Naive B cell (primary cell): ENCODE results near the gene DESI2. TPM values are rescaled to one million over a fixed set of nuclear protein-coding genes. Genes with fewer than 3 reads are reported as not detected.
"Not testable (repeated sequence)": the region's sequence is repeated elsewhere in the genome, so short reads cannot be mapped to it uniquely, and the experiment has no call there.

Source experiments
- ATAC-seq, 2 donors: fragments of 150-1000 bp; cut with Tn5 transposase; 2 replicates each; pipeline ENCODE4 v1.10.0; 2021; ENCODE audit warnings: low read depth in 2 of 2, mild to moderate bottlenecking in 2 of 2, moderate library complexity in 2 of 2
- DNase-seq: peaks from one replicate; pipeline ENCODE4 v3.0.0; 2022
- H3K27ac Mint-ChIP-seq, 6 donors: one replicate each; pipeline ENCODE4 v1.8.0; 2020 to 2022; ENCODE audit warnings: mild to moderate bottlenecking in 6 of 6, mixed read lengths in 6 of 6, moderate library complexity in 5 of 6, inconsistent platforms in 2 of 6
- H3K27me3 Mint-ChIP-seq, 3 donors: one replicate each; pipeline ENCODE4 v1.8.0; 2021 to 2022; ENCODE audit warnings: mixed read lengths in 3 of 3, mild to moderate bottlenecking in 1 of 3
- H3K36me3 Mint-ChIP-seq, 2 donors: one replicate each; pipeline ENCODE4 v1.8.0; 2020 to 2022; ENCODE audit warnings: mixed read lengths in 2 of 2, inconsistent platforms in 1 of 2, mild to moderate bottlenecking in 1 of 2
- H3K4me1 Mint-ChIP-seq, 3 donors: one replicate each; pipeline ENCODE4 v1.8.0; 2020 to 2022; ENCODE audit warnings: mixed read lengths in 3 of 3, inconsistent platforms in 1 of 3, mild to moderate bottlenecking in 1 of 3, moderate library complexity in 1 of 3
- H3K4me3 Mint-ChIP-seq, 8 donors: one replicate each; pipeline ENCODE4 v1.8.0; 2020 to 2022; ENCODE audit warnings: mild to moderate bottlenecking in 8 of 8, mixed read lengths in 8 of 8, moderate library complexity in 8 of 8, inconsistent platforms in 2 of 8
- H3K9me3 Mint-ChIP-seq, 7 donors: one replicate each; pipeline ENCODE4 v1.8.0; 2020 to 2022; ENCODE audit warnings: mixed read lengths in 7 of 7, mild to moderate bottlenecking in 5 of 7, inconsistent platforms in 2 of 7, moderate library complexity in 1 of 7
- polyA plus RNA-seq, 6 donors: library from polyadenylated mRNA; unstranded; fragments of 300-500 nt; fragmentation: Illumina TruSeq; gene quantifications; one replicate each; pipeline ENCODE4 v1.2.3, GENCODE V29; 2021; ENCODE audit warnings: low read depth in 6 of 6

DESI2 gene
- polyA plus RNA-seq, 6 donors from 2014 or later = 17.2 to 23.8 (median 19.0) TPM

DNA sequence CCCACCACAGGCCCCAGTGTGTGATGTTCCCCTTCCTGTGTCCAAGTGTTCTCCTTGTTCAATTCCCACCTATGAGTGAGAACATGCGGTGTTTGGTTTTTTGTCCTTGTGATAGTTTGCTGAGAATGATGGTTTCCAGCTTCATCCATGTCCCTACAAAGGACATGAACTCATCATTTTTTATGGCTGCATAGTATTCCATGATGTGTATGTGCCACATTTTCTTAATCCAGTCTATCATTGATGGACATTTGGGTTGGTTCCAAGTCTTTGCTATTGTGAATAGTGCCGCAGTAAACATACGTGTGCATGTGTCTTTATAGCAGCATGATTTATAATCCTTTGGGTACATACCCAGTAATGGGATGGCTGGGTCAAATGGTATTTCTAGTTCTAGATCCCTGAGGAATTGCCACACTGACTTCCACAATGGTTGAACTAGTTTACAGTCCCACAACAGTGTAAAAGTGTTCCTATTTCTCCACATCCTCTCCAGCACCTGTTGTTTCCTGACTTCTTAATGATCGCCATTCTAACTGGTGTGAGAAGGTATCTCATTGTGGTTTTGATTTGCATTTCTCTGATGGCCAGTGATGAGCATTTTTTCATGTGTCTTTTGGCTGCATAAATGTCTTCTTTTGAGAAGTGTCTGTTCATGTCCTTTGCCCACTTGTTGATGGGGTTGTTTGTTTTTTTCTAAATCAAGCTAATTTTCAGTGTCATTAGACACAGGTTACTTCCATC, 8.8 kb downstream of the DESI2 start:
- not testable (repeated sequence) for H3K9me3 Mint-ChIP-seq, H3K27me3 Mint-ChIP-seq, H3K4me3 Mint-ChIP-seq, H3K27ac Mint-ChIP-seq, DNase-seq, ATAC-seq
- Mint-ChIP-seq H3K36me3 (peaks cover 5 to 10% of the 10 kb centered on the region in 2 donors), H3K4me1 (peaks cover 16 to 37% (median 32%) of the 10 kb centered on the region in 3 donors)

DNA sequence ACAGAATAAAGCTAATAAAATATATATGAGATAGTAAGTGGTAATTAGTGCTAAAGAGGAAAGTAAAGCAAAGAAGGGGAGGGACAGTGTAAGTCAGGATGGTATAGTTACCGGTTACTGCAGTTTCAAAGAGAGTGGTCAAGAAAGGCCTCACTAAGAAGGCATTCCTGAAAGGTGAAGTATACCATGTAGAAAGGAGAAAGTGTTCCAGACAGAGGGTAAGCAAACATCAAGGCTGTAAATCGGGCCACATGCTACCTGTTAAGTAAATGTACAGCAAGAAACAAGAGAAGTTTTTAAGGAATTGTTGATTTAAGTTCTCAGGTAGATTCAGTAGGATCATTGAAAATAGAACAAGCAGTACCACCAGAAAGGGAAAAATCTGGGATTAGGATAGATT, 9.7 kb downstream of the DESI2 start:
- peak overlapping the region in 6 of 8 donors; percentile 2 to 85 (median 22) for H3K4me3 Mint-ChIP-seq
- peak overlapping the region in 4 of 6 donors; percentile 30 to 57 (median 54) for H3K27ac Mint-ChIP-seq
- no peak for DNase-seq

GRCh38 chr1:244664353-244664752, 11.4 kb downstream of the DESI2 start:
- Mint-ChIP-seq H3K36me3 (peaks cover 0 to 3% of the 10 kb centered on the region in 2 donors), H3K9me3 (no peaks in the 10 kb centered on the region), H3K4me1 (peaks cover 8 to 16% (median 15%) of the 10 kb centered on the region in 3 donors), H3K4me3 (peak overlapping the region in 2 of 8 donors; percentile 2 to 20), H3K27me3 (no peaks in the 10 kb centered on the region), H3K27ac (peak overlapping the region in 1 of 6 donors; percentile 31)
- no peak for DNase-seq
- ATAC-seq = no peak

More for the DNA sequence above, 9.7 kb downstream of the DESI2 start:
- peaks cover 3 to 5% of the 10 kb centered on the region in 2 donors for H3K36me3 Mint-ChIP-seq
- peaks cover 11 to 30% (median 27%) of the 10 kb centered on the region in 3 donors for H3K4me1 Mint-ChIP-seq
- H3K9me3 Mint-ChIP-seq = no peaks in the 10 kb centered on the region
- no peak for ATAC-seq
- H3K27me3 Mint-ChIP-seq = no peaks in the 10 kb centered on the region

DNA sequence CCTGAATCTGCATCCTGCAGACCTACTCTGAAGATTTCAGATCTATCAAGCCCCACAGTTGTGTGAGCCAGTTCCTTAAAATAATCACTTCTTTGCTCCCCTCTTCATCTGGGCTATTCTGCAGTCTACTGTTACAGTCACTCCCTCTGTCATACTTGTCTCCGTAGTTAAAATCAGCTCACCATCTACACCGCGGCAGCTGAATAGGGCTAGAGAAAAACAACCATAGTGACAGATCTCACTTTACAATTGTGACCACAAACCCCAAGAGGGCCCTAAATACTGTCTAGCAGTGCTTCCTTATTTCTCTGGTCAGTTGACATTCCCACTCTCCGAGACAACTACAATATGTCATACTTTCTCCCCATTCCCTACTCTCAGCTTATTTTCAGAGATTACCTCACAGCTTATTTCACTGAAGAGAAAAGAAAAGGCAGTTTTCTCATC, 12.9 kb downstream of the DESI2 start:
- Mint-ChIP-seq H3K27ac (no peak overlapping the region), H3K36me3 (no peaks in the 10 kb centered on the region), H3K27me3 (no peaks in the 10 kb centered on the region), H3K9me3 (no peaks in the 10 kb centered on the region), H3K4me1 (peaks cover 5 to 15% (median 13%) of the 10 kb centered on the region in 3 donors), H3K4me3 (no peak overlapping the region)
- ATAC-seq = peak; percentile 72 to 89
- DNase-seq = peak; percentile 35

DNA sequence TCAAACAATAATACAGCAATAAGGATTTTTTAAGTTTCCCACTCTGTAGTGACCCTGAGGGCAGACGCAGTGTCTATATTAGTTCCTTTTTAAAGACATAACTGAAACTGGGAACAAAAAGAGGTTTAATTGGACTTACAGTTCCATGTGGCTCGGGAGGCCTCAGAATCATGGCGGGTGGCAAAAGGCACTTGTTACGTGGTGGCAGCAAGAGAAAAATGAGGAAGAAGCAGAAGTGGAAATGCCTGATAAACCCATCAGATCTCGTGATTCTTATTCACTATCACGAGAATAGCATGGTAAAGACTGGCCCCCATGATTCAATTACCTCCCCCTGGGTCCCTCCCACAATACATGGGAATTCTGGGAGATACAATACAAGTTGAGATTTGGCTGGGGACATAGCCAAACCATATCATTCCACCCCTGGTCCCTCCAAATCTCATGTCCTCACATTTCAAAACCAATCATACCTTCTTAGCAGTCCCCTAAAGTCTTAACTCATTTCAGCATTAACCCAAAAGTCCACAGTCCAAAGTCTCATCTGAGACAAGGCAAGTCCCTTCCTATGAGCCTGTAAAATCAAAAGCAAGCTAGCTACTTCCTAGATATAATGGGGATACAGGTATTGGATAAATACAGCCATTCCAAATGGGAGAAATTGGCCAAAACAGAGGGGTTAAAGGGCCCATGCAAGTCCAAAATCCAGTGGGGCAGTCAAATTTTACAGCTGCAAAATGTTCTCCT, 13.9 kb downstream of the DESI2 start:
- H3K9me3 Mint-ChIP-seq, H3K27me3 Mint-ChIP-seq, ATAC-seq, H3K36me3 Mint-ChIP-seq, DNase-seq: not testable (repeated sequence)
- Mint-ChIP-seq H3K4me3 (peak overlapping the region in 1 of 8 donors; percentile 7), H3K27ac (peak overlapping the region in 2 of 6 donors; percentile 39 to 67), H3K4me1 (peaks cover 5 to 23% (median 13%) of the 10 kb centered on the region in 3 donors)

- Mint-ChIP-seq H3K4me1 (peaks cover 2 to 24% (median 9%) of the 10 kb centered on the region in 3 donors), H3K27me3 (no peaks in the 10 kb centered on the region), H3K4me3 (no peak overlapping the region), H3K9me3 (peaks cover 0 to 2% (median 0%) of the 10 kb centered on the region in 7 donors), H3K27ac (peak overlapping the region in 2 of 6 donors; percentile 4 to 9), H3K36me3 (no peaks in the 10 kb centered on the region)
- DNase-seq (no peak), ATAC-seq (no peak)
Measured at GRCh38 chr1:244667797-244668196, 14.9 kb downstream of the DESI2 start.

DNA sequence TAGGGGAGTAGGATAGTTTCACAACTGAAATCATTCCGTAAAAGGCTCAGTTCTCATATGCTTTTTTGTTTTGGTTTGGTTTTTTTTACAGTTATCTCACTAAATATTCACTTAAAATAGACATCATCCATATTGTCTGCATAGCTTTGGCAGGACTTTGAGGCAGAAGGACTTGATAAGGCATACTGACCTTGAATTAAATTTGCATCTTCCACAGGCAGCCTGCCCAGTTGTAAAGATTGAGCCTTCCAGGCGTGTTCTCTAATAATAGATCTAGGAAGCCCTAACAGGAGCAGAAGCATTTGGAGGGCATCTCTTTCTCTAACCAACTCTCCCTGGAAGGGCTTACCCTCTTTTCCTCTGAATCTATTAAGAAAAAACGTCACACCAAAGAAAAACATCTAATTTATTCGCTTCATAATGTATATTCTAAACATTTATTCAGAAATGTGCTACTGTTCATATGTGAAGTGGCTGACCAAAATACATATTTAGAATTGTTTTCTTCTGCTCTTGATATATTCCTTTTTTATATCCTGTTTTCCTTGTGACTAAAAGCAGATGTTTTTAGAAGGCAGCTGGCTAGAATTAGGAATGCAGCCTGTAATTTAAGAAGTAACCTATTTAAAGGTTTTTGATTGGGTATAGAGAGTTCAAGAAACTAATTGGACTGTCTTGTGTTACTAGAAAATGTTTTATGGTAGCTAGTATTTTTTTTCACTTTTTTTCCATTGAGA, 20.2 kb downstream of the DESI2 start:
- Mint-ChIP-seq H3K4me1 (peaks cover 7 to 24% (median 19%) of the 10 kb centered on the region in 3 donors), H3K27ac (peak overlapping the region in 4 of 6 donors; percentile 22 to 36 (median 22)), H3K4me3 (no peak overlapping the region), H3K27me3 (no peaks in the 10 kb centered on the region), H3K36me3 (peaks cover 0 to 5% of the 10 kb centered on the region in 2 donors), H3K9me3 (peaks cover 0 to 2% (median 0%) of the 10 kb centered on the region in 7 donors)
- DNase-seq (no peak), ATAC-seq (no peak)

DNA sequence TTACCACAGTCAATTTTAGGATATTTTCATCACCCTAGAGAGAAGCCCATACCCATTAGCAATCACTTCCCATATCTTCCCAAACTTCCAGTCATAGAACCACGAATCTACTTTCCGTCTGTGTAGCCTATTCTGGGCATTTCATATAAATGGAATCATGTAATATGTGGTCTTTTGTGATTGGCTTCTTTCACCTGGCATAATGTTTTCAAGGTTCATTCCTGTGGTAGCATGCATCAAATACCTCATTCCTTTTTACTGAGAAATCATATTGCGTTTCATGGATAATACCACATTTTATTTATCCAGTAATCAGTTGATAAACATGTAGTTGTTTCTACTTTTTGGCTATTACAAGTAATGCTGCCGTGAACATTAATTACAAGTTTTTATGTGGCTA, 21.5 kb downstream of the DESI2 start:
- no peak overlapping the region for H3K4me3 Mint-ChIP-seq
- H3K9me3 Mint-ChIP-seq = peaks cover 0 to 2% (median 0%) of the 10 kb centered on the region in 7 donors
- DNase-seq (no peak), ATAC-seq (no peak)
- peak overlapping the region in 2 of 6 donors; percentile 34 to 64 for H3K27ac Mint-ChIP-seq
- H3K4me1 Mint-ChIP-seq = peaks cover 7 to 24% (median 18%) of the 10 kb centered on the region in 3 donors
- peaks cover 0 to 5% of the 10 kb centered on the region in 2 donors for H3K36me3 Mint-ChIP-seq
- H3K27me3 Mint-ChIP-seq = no peaks in the 10 kb centered on the region

DNA sequence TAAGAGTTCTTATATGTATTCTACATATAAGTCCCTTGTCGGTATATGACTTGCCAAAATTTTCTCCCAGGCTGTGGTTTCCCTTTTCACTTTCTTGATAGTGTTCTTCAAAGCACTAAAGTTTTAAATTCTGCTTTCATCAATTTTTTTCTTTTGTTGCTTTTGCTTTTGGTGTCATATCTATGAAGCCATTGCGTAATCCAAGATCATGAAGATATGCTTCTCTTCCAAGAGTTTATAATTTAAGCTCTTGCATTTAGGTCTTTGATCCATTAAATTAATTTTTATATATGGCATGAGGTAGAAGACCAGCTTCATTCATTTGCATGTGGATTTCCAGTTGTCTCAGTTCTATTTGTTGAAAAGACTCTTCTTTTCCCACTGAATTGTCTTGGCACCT, 22.2 kb downstream of the DESI2 start:
- DNase-seq = no peak
- no peak for ATAC-seq

DNA sequence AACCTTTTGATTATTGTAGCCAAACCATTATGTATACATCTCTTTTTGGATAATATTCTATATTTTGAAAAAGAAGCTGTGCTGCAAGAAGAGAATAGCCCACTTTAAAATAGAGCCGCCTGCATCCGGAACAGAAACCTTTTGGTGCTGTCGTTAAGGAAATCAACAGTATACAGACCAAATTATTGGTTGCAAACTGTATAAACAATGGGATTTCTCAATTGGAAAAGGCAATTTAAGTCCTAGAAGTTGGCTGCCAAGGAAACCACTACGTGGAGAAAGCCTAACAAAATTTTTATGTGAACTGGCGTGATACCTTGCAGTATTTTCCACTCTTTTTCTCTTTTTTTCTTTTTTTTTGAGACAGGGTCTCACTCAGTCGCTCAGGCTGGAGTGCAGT, 25.8 kb downstream of the DESI2 start:
- peak overlapping the region in 1 of 6 donors; percentile 57 for H3K27ac Mint-ChIP-seq
- H3K4me1 Mint-ChIP-seq = peaks cover 16 to 33% (median 19%) of the 10 kb centered on the region in 3 donors
- DNase-seq (no peak), ATAC-seq (no peak)
- H3K4me3 Mint-ChIP-seq = no peak overlapping the region
- no peaks in the 10 kb centered on the region for H3K9me3 Mint-ChIP-seq
- H3K36me3 Mint-ChIP-seq = peaks cover 7 to 29% of the 10 kb centered on the region in 2 donors
- H3K27me3 Mint-ChIP-seq = no peaks in the 10 kb centered on the region

More for the DNA sequence above, 22.2 kb downstream of the DESI2 start:
- peaks cover 7 to 24% (median 18%) of the 10 kb centered on the region in 3 donors for H3K4me1 Mint-ChIP-seq
- peaks cover 0 to 2% (median 0%) of the 10 kb centered on the region in 7 donors for H3K9me3 Mint-ChIP-seq
- no peak overlapping the region for H3K4me3 Mint-ChIP-seq
- peaks cover 0 to 5% of the 10 kb centered on the region in 2 donors for H3K36me3 Mint-ChIP-seq
- peak overlapping the region in 1 of 6 donors; percentile 12 for H3K27ac Mint-ChIP-seq
- H3K27me3 Mint-ChIP-seq = no peaks in the 10 kb centered on the region

DNA sequence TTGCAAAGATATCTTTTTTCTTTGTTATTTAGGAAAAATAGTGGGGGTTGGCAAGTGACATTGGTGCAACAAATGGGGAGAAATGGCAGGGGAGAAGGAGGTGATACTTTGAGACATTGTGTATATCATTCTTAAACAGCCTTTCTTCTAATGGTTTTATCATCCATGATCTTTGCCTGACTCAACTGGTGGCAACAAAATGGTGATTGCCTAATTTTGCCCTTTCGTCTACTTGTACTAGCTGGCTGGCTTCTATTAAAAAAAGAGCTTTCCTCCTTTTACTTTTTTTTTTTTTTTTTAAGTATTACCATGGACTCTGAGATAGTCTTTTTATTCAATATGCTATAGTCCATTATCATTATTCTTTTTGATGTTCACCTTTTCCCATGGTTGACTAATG, 27.7 kb downstream of the DESI2 start:
- Mint-ChIP-seq H3K27me3 (no peaks in the 10 kb centered on the region), H3K36me3 (peaks cover 7 to 23% of the 10 kb centered on the region in 2 donors), H3K9me3 (no peaks in the 10 kb centered on the region), H3K4me3 (no peak overlapping the region), H3K27ac (no peak overlapping the region), H3K4me1 (peaks cover 16 to 27% (median 21%) of the 10 kb centered on the region in 3 donors)
- no peak for ATAC-seq
- DNase-seq = no peak

DNA sequence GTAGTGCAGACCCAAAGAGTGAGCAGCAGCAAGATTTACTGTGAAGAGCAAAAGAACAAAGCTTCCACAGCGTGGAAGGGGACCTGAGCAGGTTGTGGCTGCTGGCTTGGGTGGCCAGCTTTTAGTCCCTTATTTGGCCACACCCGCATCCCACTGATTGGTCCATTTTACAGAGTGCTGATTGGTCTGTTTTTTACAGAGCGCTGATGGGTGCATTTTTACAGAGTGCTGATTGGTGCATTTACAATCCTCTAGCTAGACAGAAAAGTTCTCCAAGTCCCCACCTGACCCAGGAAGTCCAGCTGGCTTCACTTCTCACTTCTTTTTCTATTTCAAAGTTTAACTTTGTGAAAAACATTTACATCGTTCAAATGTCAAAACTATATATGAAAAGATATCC, 29.2 kb downstream of the DESI2 start:
- ATAC-seq, H3K27me3 Mint-ChIP-seq, DNase-seq, H3K4me3 Mint-ChIP-seq, H3K9me3 Mint-ChIP-seq, H3K27ac Mint-ChIP-seq: not testable (repeated sequence)
- H3K36me3 Mint-ChIP-seq = peaks cover 7 to 23% of the 10 kb centered on the region in 2 donors
- peaks cover 15 to 26% (median 18%) of the 10 kb centered on the region in 3 donors for H3K4me1 Mint-ChIP-seq

- Mint-ChIP-seq H3K9me3 (peaks cover 0 to 17% (median 15%) of the 10 kb centered on the region in 7 donors), H3K4me3 (no peak overlapping the region), H3K36me3 (peaks cover 51 to 56% of the 10 kb centered on the region in 2 donors), H3K27ac (no peak overlapping the region), H3K4me1 (no peaks in the 10 kb centered on the region), H3K27me3 (no peaks in the 10 kb centered on the region)
- DNase-seq (no peak), ATAC-seq (no peak)
Measured at GRCh38 chr1:244695937-244696336, 43.0 kb downstream of the DESI2 start.
